Endometrial microvascular endothelial cells (primary cell): ENCODE data around the gene ZNF462. TPM values are rescaled to one million over a fixed set of nuclear protein-coding genes. Genes with fewer than 3 reads are reported as not detected.

Experiments used
- in situ Hi-C: cut with HindIII; loops from 2 replicates; pipeline ENCODE4 v1.10.0; 2017; ENCODE audit warnings: low sequenced_read_pairs, low pct_unique_long_range_greater_than_20kb; ENCODE audit errors: inconsistent ontology term
- total RNA-seq: library from RNA; depleted of rRNA; stranded (reverse); fragments of >200 nt; gene quantifications from one replicate; pipeline ENCODE4 v1.2.3, GENCODE V29; 2015; ENCODE audit errors: inconsistent ontology term

ZNF462 gene
- total RNA-seq, 1 donor from 2014 or later: 0.19 TPM

GRCh38 chr9:106861640-106862109 lies 1.3 kb upstream of the ZNF462 start:
- in situ Hi-C loops: no loop called here

- in situ Hi-C loops: no loop called here
These were observed 701 bp upstream of the ZNF462 start for GRCh38 chr9:106862110-106862820.

- in situ Hi-C loops: no loop called here
These were observed 1.6 kb downstream of the ZNF462 start for GRCh38 chr9:106864373-106865143.

- in situ Hi-C loops: no loop called here
These were observed 3.3 kb downstream of the ZNF462 start for GRCh38 chr9:106866243-106866642.

GRCh38 chr9:106867286-106867685 lies 4.3 kb downstream of the ZNF462 start:
- in situ Hi-C loops: no loop called here

GRCh38 chr9:106868087-106868486 lies 5.1 kb downstream of the ZNF462 start:
- in situ Hi-C loops: no loop called here

- in situ Hi-C loops: no loop called here
These were observed 5.6 kb downstream of the ZNF462 start for GRCh38 chr9:106868565-106868964.

GRCh38 chr9:106869028-106869427 lies 6.1 kb downstream of the ZNF462 start:
- in situ Hi-C loops: no loop called here

- in situ Hi-C loops: no loop called here
These were observed 6.5 kb downstream of the ZNF462 start for GRCh38 chr9:106869458-106869857.

- in situ Hi-C loops: no loop called here
These were observed 9.7 kb downstream of the ZNF462 start for GRCh38 chr9:106872641-106873040.

- in situ Hi-C loops: no loop called here
These were observed 11.1 kb downstream of the ZNF462 start for GRCh38 chr9:106874031-106874430.

- in situ Hi-C loops: no loop called here
These were observed 11.7 kb downstream of the ZNF462 start for GRCh38 chr9:106874652-106875051.

- in situ Hi-C loops: no loop called here
These were observed 12.6 kb downstream of the ZNF462 start for GRCh38 chr9:106875529-106875928.

GRCh38 chr9:106877345-106877744 lies 14.4 kb downstream of the ZNF462 start:
- in situ Hi-C loops: no loop called here

GRCh38 chr9:106878081-106878837 lies 15.3 kb downstream of the ZNF462 start:
- in situ Hi-C loops: no loop called here

- in situ Hi-C loops: no loop called here
These were observed 16.0 kb downstream of the ZNF462 start for GRCh38 chr9:106878934-106879333.

- in situ Hi-C loops: no loop called here
These were observed 16.5 kb downstream of the ZNF462 start for GRCh38 chr9:106879439-106879882.

- in situ Hi-C loops: no loop called here
These were observed 17.1 kb downstream of the ZNF462 start for GRCh38 chr9:106880081-106880480.

GRCh38 chr9:106880863-106881262 lies 17.9 kb downstream of the ZNF462 start:
- in situ Hi-C loops: no loop called here
